Measurements from ENCODE around the gene ALS2. TPM values are rescaled to one million over a fixed set of nuclear protein-coding genes. Genes with fewer than 3 reads are reported as not detected.

The ALS2 gene
- total RNA-seq, 1 experiment from 2014 or later: 28.1 TPM

DNA sequence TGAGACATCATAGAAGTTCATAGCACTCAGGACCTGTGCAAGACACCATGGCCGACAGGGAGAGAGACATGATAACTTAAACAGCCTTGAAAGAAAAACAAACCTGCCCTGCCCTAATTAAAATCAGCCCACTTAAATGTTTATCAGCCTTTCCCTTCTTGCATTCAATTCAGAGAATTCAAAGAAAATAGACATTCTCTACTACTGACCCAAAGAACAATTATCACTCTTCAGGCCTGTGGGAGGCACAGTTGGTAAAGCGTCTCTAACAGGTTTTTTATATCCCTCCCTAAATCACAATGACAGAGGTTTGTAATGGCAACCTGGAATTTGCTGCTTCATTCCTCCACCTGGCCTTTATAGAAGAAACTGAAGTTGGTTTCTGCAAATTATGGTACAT, 27.3 kb upstream of the ALS2 start:
- POLR2A ChIA-PET: no interaction called here
- H4K20me1 ChIP-seq (ENCODE audit: insufficient read depth): no peaks in the 10 kb centered on the region
- no peaks in the 10 kb centered on the region for H3K9me2 ChIP-seq (ENCODE audit: insufficient read depth)
- no peaks in the 10 kb centered on the region for H3K4me1 ChIP-seq (ENCODE audit: control insufficient read depth in 1 of 2, insufficient read depth in 2 of 2, low read length in 2 of 2)
- no peaks in the 10 kb centered on the region for H3K36me3 ChIP-seq (ENCODE audit: control insufficient read depth in 1 of 2, insufficient read depth in 2 of 2, low read length in 2 of 2)
- DNase-seq (ENCODE audit: low read depth, low spot score): no peak
- TF ChIP-seq POLR2A (IDR thresholded peaks at IDR 0.05; ENCODE audit: borderline replicate concordance, extremely low read depth, insufficient read depth, insufficient read length) (no peak), SP1 (IDR thresholded peaks at IDR 0.05; ENCODE audit: low read depth) (no peak), SRF (IDR thresholded peaks at IDR 0.05; ENCODE audit: low read depth) (no peak)
- no peak overlapping the region for H3K4me2 ChIP-seq (ENCODE audit: low read length)
- ATAC-seq: no peak
- RAD21 ChIA-PET (ENCODE audit: low non-redundant PET in 1 of 2, low total read pairs in 2 of 2, uncharacterized antibody in 2 of 2, unreplicated experiment in 2 of 2): no interaction called here
- H3K27ac ChIP-seq (ENCODE audit: low read depth, low read length): no peak overlapping the region
- no peaks in the 10 kb centered on the region for H3K9me3 ChIP-seq (ENCODE audit: control insufficient read depth in 1 of 2, insufficient read depth in 1 of 2, low read depth in 1 of 2, low read length in 2 of 2)
- H3K79me2 ChIP-seq (ENCODE audit: insufficient read depth, low read length): no peaks in the 10 kb centered on the region
- no TSS peak for BruUV-seq (replicated peaks)
- no peak overlapping the region for H3K4me3 ChIP-seq (replicated peaks in 1 of 2; ENCODE audit: low read depth in 1 of 2, low read length in 2 of 2)
- no peak overlapping the region for H2AFZ ChIP-seq (ENCODE audit: low read depth, low read length, poor library complexity, severe bottlenecking)
- H3K27me3 ChIP-seq (ENCODE audit: insufficient read depth, low read length): no peaks in the 10 kb centered on the region
- H3K9ac ChIP-seq (ENCODE audit: low read length): no peak overlapping the region
- CTCF ChIA-PET: interaction anchor here (0.9 kb wide), 1 partner anchor 10 kb away, joined by 3 read pairs; no protein-coding TSS in a partner anchor
- intact Hi-C loops (cut with micrococcal nuclease): no loop called here

DNA sequence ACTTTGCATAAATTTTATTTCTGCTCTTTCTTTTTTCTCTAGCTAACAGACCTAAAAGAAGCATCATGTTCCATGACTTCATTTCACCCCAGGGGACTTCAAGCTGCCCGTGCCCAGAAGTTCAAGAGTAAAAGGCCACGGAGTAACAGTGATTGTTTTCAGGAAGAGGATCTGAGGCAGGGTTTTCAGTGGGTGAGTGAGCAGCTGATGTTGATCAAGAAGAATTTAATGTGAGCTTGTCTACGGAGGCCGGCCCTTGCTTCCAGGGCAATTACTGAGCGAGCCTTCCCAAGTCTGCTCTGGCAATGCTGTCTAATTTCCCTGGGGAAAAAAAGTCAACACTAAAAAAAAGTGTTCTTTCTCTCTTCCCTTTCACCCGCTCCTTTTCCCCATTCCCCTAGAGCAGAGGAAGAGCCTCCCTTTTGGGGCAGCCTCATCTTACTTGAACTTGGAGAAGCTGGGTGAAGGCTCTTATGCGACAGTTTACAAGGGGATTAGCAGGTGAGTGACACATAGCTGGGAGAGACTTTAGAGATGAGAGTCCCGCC, 26.8 kb upstream of the ALS2 start:
- Histone ChIP-seq H3K27me3 (ENCODE audit: insufficient read depth, low read length) (no peaks in the 10 kb centered on the region), H4K20me1 (ENCODE audit: insufficient read depth) (no peaks in the 10 kb centered on the region), H3K36me3 (ENCODE audit: control insufficient read depth in 1 of 2, insufficient read depth in 2 of 2, low read length in 2 of 2) (no peaks in the 10 kb centered on the region), H3K9ac (ENCODE audit: low read length) (no peak overlapping the region), H3K9me2 (ENCODE audit: insufficient read depth) (no peaks in the 10 kb centered on the region), H3K9me3 (ENCODE audit: control insufficient read depth in 1 of 2, insufficient read depth in 1 of 2, low read depth in 1 of 2, low read length in 2 of 2) (no peaks in the 10 kb centered on the region), H3K4me1 (ENCODE audit: control insufficient read depth in 1 of 2, insufficient read depth in 2 of 2, low read length in 2 of 2) (no peaks in the 10 kb centered on the region), H3K4me3 (replicated peaks in 1 of 2; ENCODE audit: low read depth in 1 of 2, low read length in 2 of 2) (no peak overlapping the region), H3K79me2 (ENCODE audit: insufficient read depth, low read length) (no peaks in the 10 kb centered on the region), H3K4me2 (ENCODE audit: low read length) (no peak overlapping the region), H2AFZ (ENCODE audit: low read depth, low read length, poor library complexity, severe bottlenecking) (no peak overlapping the region), H3K27ac (ENCODE audit: low read depth, low read length) (no peak overlapping the region)
- ChIA-PET CTCF (interaction anchor here (0.9 kb wide), 1 partner anchor 9 kb away, joined by 3 read pairs; no protein-coding TSS in a partner anchor), POLR2A (no interaction called here), RAD21 (ENCODE audit: low non-redundant PET in 1 of 2, low total read pairs in 2 of 2, uncharacterized antibody in 2 of 2, unreplicated experiment in 2 of 2) (no interaction called here)
- no peak for DNase-seq (ENCODE audit: low read depth, low spot score)
- no TSS peak for BruUV-seq (replicated peaks)
- ATAC-seq: no peak
- intact Hi-C loops (cut with micrococcal nuclease): no loop called here
- TF ChIP-seq TCF7L2 (IDR thresholded peaks at IDR 0.05; ENCODE audit: borderline replicate concordance, extremely low read depth, insufficient read depth, insufficient read length) (no peak), ELF1 (IDR thresholded peaks at IDR 0.05; ENCODE audit: borderline replicate concordance, low read depth) (no peak), EGR1 (IDR thresholded peaks at IDR 0.05; ENCODE audit: low read depth) (no peak), POLR2AphosphoS5 (IDR thresholded peaks at IDR 0.05; ENCODE audit: low read depth, low read length) (no peak), SP1 (IDR thresholded peaks at IDR 0.05; ENCODE audit: low read depth) (no peak), POLR2A (IDR thresholded peaks at IDR 0.05; ENCODE audit: borderline replicate concordance, extremely low read depth, insufficient read depth, insufficient read length) (no peak), JUND (IDR thresholded peaks at IDR 0.05) (no peak)
- TF ChIP-seq, protein P1, sequence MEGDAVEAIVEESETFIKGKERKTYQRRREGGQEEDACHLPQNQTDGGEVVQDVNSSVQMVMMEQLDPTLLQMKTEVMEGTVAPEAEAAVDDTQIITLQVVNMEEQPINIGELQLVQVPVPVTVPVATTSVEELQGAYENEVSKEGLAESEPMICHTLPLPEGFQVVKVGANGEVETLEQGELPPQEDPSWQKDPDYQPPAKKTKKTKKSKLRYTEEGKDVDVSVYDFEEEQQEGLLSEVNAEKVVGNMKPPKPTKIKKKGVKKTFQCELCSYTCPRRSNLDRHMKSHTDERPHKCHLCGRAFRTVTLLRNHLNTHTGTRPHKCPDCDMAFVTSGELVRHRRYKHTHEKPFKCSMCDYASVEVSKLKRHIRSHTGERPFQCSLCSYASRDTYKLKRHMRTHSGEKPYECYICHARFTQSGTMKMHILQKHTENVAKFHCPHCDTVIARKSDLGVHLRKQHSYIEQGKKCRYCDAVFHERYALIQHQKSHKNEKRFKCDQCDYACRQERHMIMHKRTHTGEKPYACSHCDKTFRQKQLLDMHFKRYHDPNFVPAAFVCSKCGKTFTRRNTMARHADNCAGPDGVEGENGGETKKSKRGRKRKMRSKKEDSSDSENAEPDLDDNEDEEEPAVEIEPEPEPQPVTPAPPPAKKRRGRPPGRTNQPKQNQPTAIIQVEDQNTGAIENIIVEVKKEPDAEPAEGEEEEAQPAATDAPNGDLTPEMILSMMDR (IDR thresholded peaks at IDR 0.05 in 2 of 3, conservative IDR thresholded peaks at IDR 0.05 in 1 of 3; ENCODE audit: borderline replicate concordance in 1 of 3, insufficient read depth in 1 of 3, low read depth in 2 of 3, low read length in 2 of 3): no peak
- TF ChIP-seq, protein P2, sequence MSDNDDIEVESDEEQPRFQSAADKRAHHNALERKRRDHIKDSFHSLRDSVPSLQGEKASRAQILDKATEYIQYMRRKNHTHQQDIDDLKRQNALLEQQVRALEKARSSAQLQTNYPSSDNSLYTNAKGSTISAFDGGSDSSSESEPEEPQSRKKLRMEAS (IDR thresholded peaks at IDR 0.05): no peak
